GM10266 (cell line): ENCODE results near the gene FBXO40.
"Not testable (repeated sequence)": the region's sequence is repeated elsewhere in the genome, so short reads cannot be mapped to it uniquely, and the experiment has no call there.

ENCODE experiments used
- DNase-seq: peaks from one replicate; pipeline ENCODE4 v3.0.0; 2012; ENCODE audit errors: extremely low spot score
- CTCF ChIP-seq: IDR thresholded peaks from 2 replicates; pipeline ENCODE4 v1.5.1; 2012; ENCODE audit warnings: mild to moderate bottlenecking, low read depth; ENCODE audit not compliant: control insufficient read depth, insufficient read depth; ENCODE audit errors: missing control alignments

FBXO40 gene

GRCh38 chr3:121595765-121596406 lies 2.7 kb downstream of the FBXO40 start:
- DNase-seq, result no peak
- TF ChIP-seq CTCF, result no peak

- TF ChIP-seq CTCF, result no peak
- no peak for DNase-seq
These were observed 5.4 kb downstream of the FBXO40 start for GRCh38 chr3:121598564-121598963.

- not testable (repeated sequence) for DNase-seq
These were observed 6.7 kb downstream of the FBXO40 start for GRCh38 chr3:121599900-121600299.

- DNase-seq, result no peak
These were observed 8.1 kb downstream of the FBXO40 start for GRCh38 chr3:121601212-121601812.

GRCh38 chr3:121604759-121605158 lies 11.6 kb downstream of the FBXO40 start:
- no peak for DNase-seq
- no peak for TF ChIP-seq CTCF

More at GRCh38 chr3:121601212-121601812, 8.1 kb downstream of the FBXO40 start:
- TF ChIP-seq CTCF, result no peak

- no peak for DNase-seq
- TF ChIP-seq CTCF, result no peak
These were observed 12.9 kb downstream of the FBXO40 start for GRCh38 chr3:121606106-121606505.

- no peak for DNase-seq
These were observed 26.5 kb downstream of the FBXO40 start for GRCh38 chr3:121619691-121620090.

More at GRCh38 chr3:121619691-121620090, 26.5 kb downstream of the FBXO40 start:
- no peak for TF ChIP-seq CTCF
